ENCODE results near the gene BRD3. TPM values are rescaled to one million over a fixed set of nuclear protein-coding genes. Genes with fewer than 3 reads are reported as not detected.

The BRD3 gene
- total and polyA plus RNA-seq, 2 of the 8 experiments (the other 6 are each of a cell fraction or from before 2014, with no cell fraction given) = 31.0 to 82.7 TPM

DNA sequence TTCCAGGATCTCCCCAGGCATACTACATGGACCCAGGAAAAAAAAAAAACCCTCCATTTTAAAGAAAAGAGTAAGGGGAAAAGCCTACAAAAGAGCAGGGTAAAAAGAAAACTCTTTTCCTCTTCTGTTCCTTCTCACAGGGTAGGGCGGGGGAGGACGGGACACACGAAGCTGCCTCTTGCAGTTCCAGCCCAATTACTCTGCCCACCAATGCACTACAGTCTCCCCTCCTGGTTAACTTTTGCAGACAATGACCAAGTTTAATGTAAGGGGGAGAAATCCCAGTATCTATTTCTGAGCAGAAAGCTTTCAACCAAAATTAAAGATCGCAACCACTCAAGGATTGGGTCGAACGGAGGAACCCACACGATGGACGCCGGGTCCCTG lies 1.3 kb downstream of the BRD3 start:
- Histone ChIP-seq H3K23me2 (ENCODE audit: low read depth, low read length) (peaks cover 5% of the 10 kb centered on the region), H2AK5ac (ENCODE audit: low read depth, low read length) (no peak overlapping the region), H3K79me1 (ENCODE audit: low read depth, low read length) (peaks cover 22% of the 10 kb centered on the region), H3K4me2 (ENCODE audit: insufficient read depth in 1 of 2, low read depth in 2 of 2, low read length in 2 of 2) (peak overlapping the region; percentile 87 to 88), H3K4me3 (ENCODE audit: extremely low read depth in 1 of 4, insufficient read depth in 2 of 4, low read depth in 3 of 4, low read length in 4 of 4) (peak overlapping the region; percentile 52 to 100 (median 92)), H3K79me2 (ENCODE audit: control insufficient read depth in 1 of 2, insufficient read depth in 2 of 2, low read length in 2 of 2) (peaks cover 35 to 57% of the 10 kb centered on the region in 2 experiments), H3K27me3 (replicated peaks in 1 of 4; ENCODE audit: control insufficient read depth in 3 of 4, extremely low read depth in 1 of 4, insufficient read depth in 3 of 4, low read length in 3 of 4) (peaks cover 0 to 13% (median 10%) of the 10 kb centered on the region in 4 experiments; a peak in 3 of 7 replicates), H2BK15ac (ENCODE audit: low read length) (no peak overlapping the region), H3K9me3 (ENCODE audit: insufficient read depth in 2 of 2, low read depth in 1 of 2, low read length in 1 of 2) (peaks cover 3 to 8% of the 10 kb centered on the region in 2 experiments; a peak in 2 of 4 replicates), H4K5ac (ENCODE audit: insufficient read length, low read depth, low read length) (no peak overlapping the region), H3K4me1 (replicated peaks in 1 of 4; ENCODE audit: control insufficient read depth in 3 of 4, insufficient read depth in 4 of 4, low read length in 3 of 4) (peaks cover 0 to 15% (median 8%) of the 10 kb centered on the region in 4 experiments; a peak in 5 of 7 replicates), H3K23ac (ENCODE audit: insufficient read length) (no peak overlapping the region), H3K27ac (ENCODE audit: low read depth, low read length) (peak overlapping the region; percentile 65), H2AFZ (ENCODE audit: low read length) (no peak overlapping the region), H3K56ac (replicated peaks; ENCODE audit: insufficient read length, low read depth, low read length) (peak overlapping the region; percentile 59), H2BK12ac (ENCODE audit: low read depth, low read length) (no peak overlapping the region), H2BK5ac (ENCODE audit: low read depth, low read length) (no peak overlapping the region), H4K20me1 (replicated peaks in 1 of 2; ENCODE audit: control insufficient read depth in 1 of 2, insufficient read depth in 2 of 2, low read length in 2 of 2) (peaks cover 36% of the 10 kb centered on the region in 2 experiments), H4K91ac (replicated peaks; ENCODE audit: insufficient read length, low read length) (no peak overlapping the region), H3K4ac (replicated peaks; ENCODE audit: insufficient read length, low read depth, low read length) (no peak overlapping the region), H3K36me3 (ENCODE audit: control insufficient read depth in 2 of 4, insufficient read depth in 4 of 4, low read length in 3 of 4) (no peaks in the 10 kb centered on the region; a peak in 1 of 8 replicates), H4K8ac (ENCODE audit: extremely low read depth, insufficient read depth, low read length) (peak overlapping the region; percentile 62; the same call in 1 of the 2 replicates), H2BK120ac (replicated peaks; ENCODE audit: low read depth, low read length) (no peak overlapping the region), H3K14ac (ENCODE audit: insufficient read length) (peak overlapping the region; percentile 5), H3K9ac (replicated peaks in 1 of 4; ENCODE audit: extremely low read depth in 1 of 4, low read depth in 3 of 4, low read length in 3 of 4) (peak overlapping the region; percentile 76 to 96 (median 88)), H3K18ac (ENCODE audit: extremely low read depth, low read length) (no peak overlapping the region), H2BK20ac (ENCODE audit: low read length) (no peak overlapping the region)
- FAIRE-seq (no peak), DNase-seq (ENCODE audit: low read depth in 1 of 2, low spot score in 2 of 2) (no peak)
- WGBS, 2 experiments (ENCODE audit: extremely low coverage in 1 of 2, insufficient coverage in 1 of 2, insufficient read length in 1 of 2, insufficient replicate concordance in 2 of 2, low coverage in 1 of 2, low lambda C conversion rate in 2 of 2, missing lambda C conversion rate in 1 of 2) = 3% methylated on average over 9 of the region's 9 CpGs; no CpG with 5 or more reads in 1 of the 2 experiments
- CTCF ChIA-PET (ENCODE audit: partially characterized antibody) = interaction anchor here (1.5 kb wide), 2 partner anchors 16 to 32 kb away, joined by 3 to 8 read pairs; no protein-coding TSS in a partner anchor
- POLR2A ChIA-PET (ENCODE audit: partially characterized antibody) = interaction anchor here (0.7 to 3.0 kb wide), 15 partner anchors 9 to 1992 kb away, joined by 3 to 19 read pairs (median 4); partner anchors contain the start of gene WDR5
- no peak for TF ChIP-seq KDM1A (IDR thresholded peaks at IDR 0.05; ENCODE audit: borderline replicate concordance, low read length)
- no peak for TF ChIP-seq KDM4A (IDR thresholded peaks at IDR 0.05; ENCODE audit: low read depth, low read length, severe bottlenecking)
- TF ChIP-seq SRF (IDR thresholded peaks at IDR 0.05; ENCODE audit: low read depth, low read length) = no peak
- TF ChIP-seq RFX5 (IDR thresholded peaks at IDR 0.05; ENCODE audit: borderline replicate concordance, low read depth, low read length) = no peak
- no peak for TF ChIP-seq HDAC2 (IDR thresholded peaks at IDR 0.05; ENCODE audit: borderline replicate concordance in 1 of 2, low read depth in 2 of 2, low read length in 2 of 2)
- no peak for TF ChIP-seq ATF3 (IDR thresholded peaks at IDR 0.05; ENCODE audit: insufficient read depth, low read depth, low read length)
- no peak for TF ChIP-seq RXRA (IDR thresholded peaks at IDR 0.05; ENCODE audit: insufficient read depth, low read depth, low read length)
- TF ChIP-seq, protein P1, sequence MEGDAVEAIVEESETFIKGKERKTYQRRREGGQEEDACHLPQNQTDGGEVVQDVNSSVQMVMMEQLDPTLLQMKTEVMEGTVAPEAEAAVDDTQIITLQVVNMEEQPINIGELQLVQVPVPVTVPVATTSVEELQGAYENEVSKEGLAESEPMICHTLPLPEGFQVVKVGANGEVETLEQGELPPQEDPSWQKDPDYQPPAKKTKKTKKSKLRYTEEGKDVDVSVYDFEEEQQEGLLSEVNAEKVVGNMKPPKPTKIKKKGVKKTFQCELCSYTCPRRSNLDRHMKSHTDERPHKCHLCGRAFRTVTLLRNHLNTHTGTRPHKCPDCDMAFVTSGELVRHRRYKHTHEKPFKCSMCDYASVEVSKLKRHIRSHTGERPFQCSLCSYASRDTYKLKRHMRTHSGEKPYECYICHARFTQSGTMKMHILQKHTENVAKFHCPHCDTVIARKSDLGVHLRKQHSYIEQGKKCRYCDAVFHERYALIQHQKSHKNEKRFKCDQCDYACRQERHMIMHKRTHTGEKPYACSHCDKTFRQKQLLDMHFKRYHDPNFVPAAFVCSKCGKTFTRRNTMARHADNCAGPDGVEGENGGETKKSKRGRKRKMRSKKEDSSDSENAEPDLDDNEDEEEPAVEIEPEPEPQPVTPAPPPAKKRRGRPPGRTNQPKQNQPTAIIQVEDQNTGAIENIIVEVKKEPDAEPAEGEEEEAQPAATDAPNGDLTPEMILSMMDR (IDR thresholded peaks at IDR 0.05; ENCODE audit: control extremely low read depth in 1 of 3, insufficient read depth in 1 of 3, low read depth in 1 of 3, low read length in 3 of 3) = no peak
- no peak for TF ChIP-seq NRF1 (IDR thresholded peaks at IDR 0.05; ENCODE audit: low read depth, low read length)
- no peak for TF ChIP-seq POLR2AphosphoS5 (IDR thresholded peaks at IDR 0.05; ENCODE audit: low read depth, low read length)
